ENCODE results near the gene CDC42BPA. TPM values are rescaled to one million over a fixed set of nuclear protein-coding genes. Genes with fewer than 3 reads are reported as not detected.

The CDC42BPA gene
- total and polyA plus RNA-seq, 2 of the 13 experiments (the other 11 are each of a cell fraction or from before 2014, with no cell fraction given) = 6.5 to 16.0 TPM

- TF ChIP-seq BATF2 (CRISPR knock-in tag; IDR thresholded peaks at IDR 0.05) (peak; percentile 82), PPARG (CRISPR knock-in tag; conservative IDR thresholded peaks at IDR 0.05) (0 out of 2 replicates have a peak, but pooled peaks have one; percentile 21), HINFP (CRISPR knock-in tag; IDR thresholded peaks at IDR 0.05; ENCODE audit: low read depth) (no peak), HOXD1 (CRISPR knock-in tag; IDR thresholded peaks at IDR 0.05) (peak; percentile 70), SAP130 (CRISPR knock-in tag; IDR thresholded peaks at IDR 0.05; ENCODE audit: low read depth) (peak; percentile 96), SNRNP70 (IDR thresholded peaks at IDR 0.05; ENCODE audit: low read depth, low read length) (no peak), ZNF234 (CRISPR knock-in tag; conservative IDR thresholded peaks at IDR 0.05) (no peak), HOXA3 (CRISPR knock-in tag; IDR thresholded peaks at IDR 0.05) (peak; percentile 22; the same call in 1 of the 2 replicates), FOXA3 (CRISPR knock-in tag; IDR thresholded peaks at IDR 0.05) (peak; percentile 64), E2F1 (CRISPR knock-in tag; IDR thresholded peaks at IDR 0.05) (peak; percentile 47; the same call in 1 of the 2 replicates), ZNF747 (CRISPR knock-in tag; IDR thresholded peaks at IDR 0.05; ENCODE audit: borderline replicate concordance) (0 out of 2 replicates have a peak, but pooled peaks have one; percentile 2), NAIF1 (CRISPR knock-in tag; IDR thresholded peaks at IDR 0.05; ENCODE audit: borderline replicate concordance) (peak; percentile 10; the same call in 1 of the 2 replicates), SYNCRIP (IDR thresholded peaks at IDR 0.05; ENCODE audit: insufficient read depth, low read depth, low read length) (no peak), ZNF235 (CRISPR knock-in tag; IDR thresholded peaks at IDR 0.05; ENCODE audit: borderline replicate concordance) (peak; percentile 52; the same call in 1 of the 2 replicates), KMT2B (CRISPR knock-in tag; IDR thresholded peaks at IDR 0.05) (no peak; the same call in 1 of the 2 replicates), HOXA9 (CRISPR knock-in tag; IDR thresholded peaks at IDR 0.05; ENCODE audit: borderline replicate concordance) (peak; percentile 68), AKAP8 (CRISPR knock-in tag; IDR thresholded peaks at IDR 0.05) (peak; percentile 64; the same call in 1 of the 2 replicates), SALL1 (CRISPR knock-in tag; IDR thresholded peaks at IDR 0.05) (peak; percentile 70), ZSCAN30 (CRISPR knock-in tag; IDR thresholded peaks at IDR 0.05) (0 out of 2 replicates have a peak, but pooled peaks have one; percentile 9), ZBTB21 (CRISPR knock-in tag; IDR thresholded peaks at IDR 0.05) (no peak), SRY (CRISPR knock-in tag; IDR thresholded peaks at IDR 0.05) (peak; percentile 32; the same call in 1 of the 2 replicates), RXRA (CRISPR knock-in tag; IDR thresholded peaks at IDR 0.05) (no peak; the same call in 1 of the 2 replicates), ZNF766 (CRISPR knock-in tag; IDR thresholded peaks at IDR 0.05; ENCODE audit: borderline replicate concordance) (peak; percentile 44), KAT2B (IDR thresholded peaks at IDR 0.05; ENCODE audit: borderline replicate concordance, low read depth, low read length) (no peak)
- TF ChIP-seq, protein P1, sequence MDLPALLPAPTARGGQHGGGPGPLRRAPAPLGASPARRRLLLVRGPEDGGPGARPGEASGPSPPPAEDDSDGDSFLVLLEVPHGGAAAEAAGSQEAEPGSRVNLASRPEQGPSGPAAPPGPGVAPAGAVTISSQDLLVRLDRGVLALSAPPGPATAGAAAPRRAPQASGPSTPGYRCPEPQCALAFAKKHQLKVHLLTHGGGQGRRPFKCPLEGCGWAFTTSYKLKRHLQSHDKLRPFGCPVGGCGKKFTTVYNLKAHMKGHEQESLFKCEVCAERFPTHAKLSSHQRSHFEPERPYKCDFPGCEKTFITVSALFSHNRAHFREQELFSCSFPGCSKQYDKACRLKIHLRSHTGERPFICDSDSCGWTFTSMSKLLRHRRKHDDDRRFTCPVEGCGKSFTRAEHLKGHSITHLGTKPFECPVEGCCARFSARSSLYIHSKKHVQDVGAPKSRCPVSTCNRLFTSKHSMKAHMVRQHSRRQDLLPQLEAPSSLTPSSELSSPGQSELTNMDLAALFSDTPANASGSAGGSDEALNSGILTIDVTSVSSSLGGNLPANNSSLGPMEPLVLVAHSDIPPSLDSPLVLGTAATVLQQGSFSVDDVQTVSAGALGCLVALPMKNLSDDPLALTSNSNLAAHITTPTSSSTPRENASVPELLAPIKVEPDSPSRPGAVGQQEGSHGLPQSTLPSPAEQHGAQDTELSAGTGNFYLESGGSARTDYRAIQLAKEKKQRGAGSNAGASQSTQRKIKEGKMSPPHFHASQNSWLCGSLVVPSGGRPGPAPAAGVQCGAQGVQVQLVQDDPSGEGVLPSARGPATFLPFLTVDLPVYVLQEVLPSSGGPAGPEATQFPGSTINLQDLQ (CRISPR knock-in tag; IDR thresholded peaks at IDR 0.05) = 0 out of 2 replicates have a peak, but pooled peaks have one; percentile 60
Measured at GRCh38 chr1:226940029-226940805, 378.1 kb downstream of the CDC42BPA start, which contains the start of gene COQ8A (continued).
